GM12892 (cell line): ENCODE data around the gene OR1G1.

Source experiments
- POLR2A ChIP-seq: IDR thresholded peaks from 2 replicates; pipeline ENCODE4 v1.6.1; 2011; ENCODE audit warnings: low read depth, low read length, control low read depth
- POLR2AphosphoS5 ChIP-seq: IDR thresholded peaks from 2 replicates; pipeline ENCODE4 v1.6.1; 2011; ENCODE audit warnings: low read depth, low read length, control low read depth
- TAF1 ChIP-seq: IDR thresholded peaks from 2 replicates; pipeline ENCODE4 v1.6.1; 2011; ENCODE audit warnings: low read depth, mild to moderate bottlenecking, control low read depth, low read length, borderline replicate concordance

DNA sequence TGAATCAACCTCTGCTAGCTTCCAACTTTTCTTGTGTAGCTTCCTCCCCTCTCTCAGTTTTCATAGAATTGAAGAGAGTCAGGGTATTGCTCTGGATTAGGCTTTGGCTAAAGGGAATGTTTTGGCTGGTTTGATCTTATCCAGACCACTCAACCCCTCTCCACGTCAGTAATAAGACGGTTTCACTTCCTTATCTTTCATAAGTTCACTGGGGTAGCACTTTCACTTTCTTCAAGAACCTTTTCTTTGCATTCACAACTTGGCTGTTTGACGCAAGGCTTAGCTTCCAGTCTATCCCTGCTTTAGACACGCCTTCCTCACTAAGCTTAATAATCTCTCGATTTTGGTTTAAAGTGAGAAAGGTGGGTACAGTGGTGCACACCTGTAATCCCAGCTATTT lies 40.2 kb upstream of the OR1G1 start:
- TF ChIP-seq POLR2AphosphoS5 (no peak), POLR2A (no peak), TAF1 (no peak)
